K562 (cell line): ENCODE measurements around the gene SEPHS1. TPM values are rescaled to one million over a fixed set of nuclear protein-coding genes. Genes with fewer than 3 reads are reported as not detected.

Experiments used
- ARHGAP35 ChIP-seq: fragments of 450-650 bp; IDR thresholded peaks from 2 replicates; pipeline ENCODE4 v1.6.1; 2018; ENCODE audit not compliant: partially characterized antibody
- CBX1 ChIP-seq: sonication (generic); IDR thresholded peaks from 2 replicates; pipeline ENCODE4 v1.6.1; 2016; ENCODE audit warnings: antibody characterized with exemption, low read depth, mild to moderate bottlenecking
- CBX3 ChIP-seq, 2 experiments: IDR thresholded peaks; 1 replicate in 1 of 2; 2 replicates in 1 of 2; pipeline ENCODE4 v1.6.1; 2012; ENCODE audit warnings: inconsistent platforms in 2 of 2, low read length in 2 of 2, borderline replicate concordance in 1 of 2, control low read depth in 1 of 2
- CLOCK ChIP-seq: fragments of 250-450 bp; sonication (Bioruptor Pico); IDR thresholded peaks from 2 replicates; pipeline ENCODE4 v1.4.0; 2020; ENCODE audit warnings: mild to moderate bottlenecking, moderate library complexity, borderline replicate concordance
- CREBBP ChIP-seq: IDR thresholded peaks from one replicate; pipeline ENCODE4 v1.6.1; 2012; ENCODE audit warnings: low read depth, mild to moderate bottlenecking, control low read depth, inconsistent platforms, low read length
- ETS1 ChIP-seq: conservative IDR thresholded peaks from 2 replicates; pipeline ENCODE4 v1.6.1; 2011; ENCODE audit warnings: low read depth, mild to moderate bottlenecking, low read length; ENCODE audit not compliant: control insufficient read depth
- HDAC1 ChIP-seq, 2 experiments: fragments of 450-650 bp; IDR thresholded peaks; 2 replicates each; pipeline ENCODE4 v1.6.1; 2016 to 2017; ENCODE audit warnings: inconsistent platforms in 1 of 2, mild to moderate bottlenecking in 1 of 2, moderate library complexity in 1 of 2
- HDGF ChIP-seq: fragments of 450-650 bp; IDR thresholded peaks from 2 replicates; pipeline ENCODE4 v1.6.1; 2016
- HEY1 ChIP-seq: fragments of 250-450 bp; sonication (Bioruptor Pico); IDR thresholded peaks from 2 replicates; pipeline ENCODE4 v1.5.0; 2020; ENCODE audit warnings: mild to moderate bottlenecking, moderate library complexity, borderline replicate concordance
- MIER1 ChIP-seq: fragments of 450-650 bp; IDR thresholded peaks from 2 replicates; pipeline ENCODE4 v1.6.1; 2016; ENCODE audit warnings: antibody characterized with exemption, mild to moderate bottlenecking, low read depth
- MYC ChIP-seq, 2 experiments: fragments of 250-450 bp in 1 of 2; sonication (Bioruptor Pico) in 1 of 2; IDR thresholded peaks; 2 replicates each; pipeline versions ENCODE4 v1.5.1 to v1.6.1; 2012 to 2021; ENCODE audit warnings: low read depth in 2 of 2, borderline replicate concordance in 1 of 2, improper control_type of control experiment in 1 of 2, low read length in 1 of 2, mild to moderate bottlenecking in 1 of 2, moderate library complexity in 1 of 2
- NFE2 ChIP-seq: IDR thresholded peaks from 2 replicates; pipeline ENCODE4 v1.6.1; 2014; ENCODE audit warnings: antibody characterized with exemption, low read depth
- RBFOX2 ChIP-seq: fragments of 200-400 bp; formaldehyde crosslinking; IDR thresholded peaks from 2 replicates; pipeline ENCODE4 v1.6.1; 2017; ENCODE audit warnings: low read depth, mild to moderate bottlenecking, low read length, moderate library complexity
- SUPT5H ChIP-seq: fragments of 450-650 bp; IDR thresholded peaks from 2 replicates; pipeline ENCODE4 v1.6.1; 2016
- TAF1 ChIP-seq: IDR thresholded peaks from 2 replicates; pipeline ENCODE4 v1.6.1; 2011; ENCODE audit warnings: mild to moderate bottlenecking, low read length, moderate library complexity; ENCODE audit not compliant: insufficient read depth, control insufficient read depth, severe bottlenecking; ENCODE audit errors: extremely low read depth
- TAF9B ChIP-seq: fragments of 450-650 bp; IDR thresholded peaks from 2 replicates; pipeline ENCODE4 v1.6.1; 2018; ENCODE audit warnings: mild to moderate bottlenecking; ENCODE audit not compliant: partially characterized antibody
- TBP ChIP-seq: optimal IDR thresholded peaks from 2 replicates; pipeline ENCODE3; 2011; ENCODE audit warnings: low read depth, low read length, improper control_type of control experiment
- TEAD4 ChIP-seq, 2 experiments: sonication (generic) in 1 of 2; formaldehyde crosslinking in 1 of 2; IDR thresholded peaks; 2 replicates each; pipeline versions ENCODE4 v1.6.1 to v1.8.0; 2012 to 2022; ENCODE audit warnings: borderline replicate concordance in 1 of 2, inconsistent platforms in 1 of 2, low read length in 1 of 2, mild to moderate bottlenecking in 1 of 2, missing genetic modification reagents in 1 of 2
- TRIM25 ChIP-seq: fragments of 450-650 bp; IDR thresholded peaks from 2 replicates; pipeline ENCODE4 v1.7.0; 2016; ENCODE audit warnings: borderline replicate concordance
- ZNF146 ChIP-seq: IDR thresholded peaks from one replicate; pipeline ENCODE4 v1.6.1; 2018; ENCODE audit warnings: missing compliant biosample characterization; ENCODE audit not compliant: unreplicated experiment
- ZNF232 ChIP-seq: sonication (generic); formaldehyde crosslinking; IDR thresholded peaks from 2 replicates; pipeline ENCODE4 v1.8.0; 2022; ENCODE audit warnings: mild to moderate bottlenecking, missing genetic modification reagents
- ZNF717 ChIP-seq: fragments of 250-450 bp; sonication (Bioruptor Pico); IDR thresholded peaks from 2 replicates; pipeline ENCODE4 v1.5.0; 2021
- polyA plus RNA-seq, 8 experiments: library from polyadenylated mRNA; depleted of rRNA in 4 of 8; stranded (reverse) in 5 of 8; unstranded in 3 of 8; fragments of >200 nt; fragmentation: Nextera tagmentation in 2 of 8; fragmentation: Illumina TruSeq in 1 of 8; extraction: Ambion mirVana in 2 of 8; extraction: Trizol in 1 of 8; gene quantifications; 2 replicates each; pipeline versions ENCODE4 v1.2.1 to v1.2.3, GENCODE V29; 2011 to 2014; ENCODE audit warnings: inconsistent platforms in 1 of 8, missing spikeins in 1 of 8
- total RNA-seq, 7 experiments: library from RNA; depleted of rRNA in 6 of 7; stranded (reverse); fragments of >200 nt in 6 of 7; fragmentation: Illumina TruSeq in 2 of 7; extraction: Trizol in 2 of 7; gene quantifications; 2 replicates each; pipeline versions ENCODE4 v1.2.1 to v1.2.3, GENCODE V29; 2011 to 2021; ENCODE audit warnings: low replicate concordance in 1 of 7

The SEPHS1 gene
- total and polyA plus RNA-seq, 9 of the 15 experiments (the other 6 are each of a cell fraction or from before 2014, with no cell fraction given), result 14.7 to 82.8 (median 41.8) TPM

GRCh38 chr10:13348216-13349017 lies at the start of gene SEPHS1 (continued):
- TF ChIP-seq TEAD4 (IDR thresholded peaks at IDR 0.05; ENCODE audit: low read length), result no peak
- peak; percentile 60; the same call in 1 of the 2 replicates for TF ChIP-seq TEAD4 (CRISPR knock-in tag; IDR thresholded peaks at IDR 0.05; ENCODE audit: borderline replicate concordance)
- TF ChIP-seq TAF1, result peak; percentile 12
- TF ChIP-seq ZNF146 (CRISPR knock-in tag), result no peak
- TF ChIP-seq CLOCK (CRISPR knock-in tag), result no peak
- TF ChIP-seq ARHGAP35, result no peak
- TF ChIP-seq TAF9B, result no peak
- TF ChIP-seq RBFOX2, result peak; percentile 76
- TF ChIP-seq ZNF717 (CRISPR knock-in tag), result no peak
- no peak for TF ChIP-seq TRIM25
- no peak; the same call in 1 of the 2 replicates for TF ChIP-seq SUPT5H
- TF ChIP-seq CREBBP, result no peak
- TF ChIP-seq CBX1, result no peak
- no peak for TF ChIP-seq HDGF
- TF ChIP-seq HEY1 (CRISPR knock-in tag), result no peak
- peak in 1 of 2 experiments; percentile 76; a peak in 2 of 4 replicates for TF ChIP-seq HDAC1 (IDR thresholded peaks at IDR 0.05)
- no peak for TF ChIP-seq ZNF232 (CRISPR knock-in tag)
- no peak for TF ChIP-seq CBX3 (IDR thresholded peaks at IDR 0.05; ENCODE audit: borderline replicate concordance in 1 of 2, low read length in 2 of 2)
- TF ChIP-seq TBP, result peak; percentile 39
- TF ChIP-seq NFE2, result no peak
- TF ChIP-seq MIER1, result peak; percentile 48; the same call in 1 of the 2 replicates
- peak; percentile 12 for TF ChIP-seq MYC (IDR thresholded peaks at IDR 0.05; ENCODE audit: low read depth, low read length)
- no peak for TF ChIP-seq MYC (CRISPR knock-in tag; IDR thresholded peaks at IDR 0.05; ENCODE audit: borderline replicate concordance, low read depth)
- no peak; the same call in 1 of the 2 replicates for TF ChIP-seq ETS1
